Activated CD4-positive, alpha-beta T cell treated with anti-CD3 and anti-CD28 coated beads, Interleukin-2, amount 50 U/mL, for 24 hours (primary cell): Measurements from ENCODE around the gene FAM83C.

ENCODE experiments used
- DNase-seq, 2 donors: peaks; one replicate each; pipeline ENCODE4 v3.0.0-alpha.2; 2020; ENCODE audit warnings: low read depth in 1 of 2, low spot score in 1 of 2

The FAM83C gene

GRCh38 chr20:35300469-35301262 lies 8.4 kb upstream of the FAM83C start:
- no peak for DNase-seq

- DNase-seq: no peak
Measured at GRCh38 chr20:35299780-35300179, 7.6 kb upstream of the FAM83C start.

- no peak for DNase-seq
Measured at GRCh38 chr20:35298264-35298663, 6.0 kb upstream of the FAM83C start.

GRCh38 chr20:35297740-35298139 lies 5.5 kb upstream of the FAM83C start:
- no peak for DNase-seq

GRCh38 chr20:35297155-35297554 lies 4.9 kb upstream of the FAM83C start:
- DNase-seq: no peak

GRCh38 chr20:35296101-35296554 lies 3.9 kb upstream of the FAM83C start:
- no peak for DNase-seq

- no peak for DNase-seq
Measured at GRCh38 chr20:35295674-35296073, 3.4 kb upstream of the FAM83C start.

GRCh38 chr20:35295058-35295457 lies 2.8 kb upstream of the FAM83C start:
- DNase-seq: no peak

- DNase-seq: no peak
Measured at GRCh38 chr20:35294293-35294685, 2.1 kb upstream of the FAM83C start.

GRCh38 chr20:35293303-35294292 lies 1.4 kb upstream of the FAM83C start:
- DNase-seq: no peak

GRCh38 chr20:35292504-35293285 lies 470 bp upstream of the FAM83C start:
- DNase-seq: no peak

- no peak for DNase-seq
Measured at GRCh38 chr20:35290887-35291417, 1.3 kb downstream of the FAM83C start.

GRCh38 chr20:35290186-35290886 lies 1.9 kb downstream of the FAM83C start:
- no peak for DNase-seq

- no peak for DNase-seq
Measured at GRCh38 chr20:35288325-35289060, 3.7 kb downstream of the FAM83C start.

GRCh38 chr20:35287509-35288324 lies 4.5 kb downstream of the FAM83C start:
- no peak for DNase-seq

GRCh38 chr20:35286899-35287508 lies 5.2 kb downstream of the FAM83C start:
- no peak for DNase-seq

- DNase-seq: no peak
Measured at GRCh38 chr20:35286077-35286898, 5.9 kb downstream of the FAM83C start.

- DNase-seq: no peak
Measured at GRCh38 chr20:35285806-35286076, 6.5 kb downstream of the FAM83C start.
